SH-SY5Y (cell line): ENCODE measurements around the gene LIN7C.

Source experiments
- GATA2 ChIP-seq: IDR thresholded peaks from 2 replicates; pipeline ENCODE4 v1.6.1; 2011; ENCODE audit warnings: mild to moderate bottlenecking, low read depth, low read length
- GATA3 ChIP-seq: IDR thresholded peaks from 2 replicates; pipeline ENCODE4 v1.6.1; 2011; ENCODE audit warnings: low read depth, mild to moderate bottlenecking, low read length, moderate library complexity

GRCh38 chr11:27514076-27514475 is 7.5 kb upstream of the LIN7C start:
- no peak for TF ChIP-seq GATA2
- TF ChIP-seq GATA3, result no peak
